ENCODE measurements around the gene TSHZ2.

- TF ChIP-seq CTCF (IDR thresholded peaks at IDR 0.05) (no peak), POLR2A (IDR thresholded peaks at IDR 0.05; ENCODE audit: low read depth) (no peak), EP300 (IDR thresholded peaks at IDR 0.05) (no peak)
Observed at GRCh38 chr20:53081916-53082863, 110.0 kb downstream of the TSHZ2 start.

Measured in esophagus muscularis mucosa (tissue), 4 donors.